HFF-Myc (cell line): ENCODE data around the gene RASL12.
"Not testable (repeated sequence)": the region's sequence is repeated elsewhere in the genome, so short reads cannot be mapped to it uniquely, and the experiment has no call there.

Source experiments
- DNase-seq: peaks from one replicate; pipeline ENCODE4 v3.0.0-alpha.2; 2011; ENCODE audit warnings: low read depth; ENCODE audit errors: extremely low read depth
- H3K4me3 ChIP-seq: replicated peaks from 2 replicates; pipeline ENCODE4 v1.5.1; 2011; ENCODE audit warnings: low read depth, mild to moderate bottlenecking, control low read depth, low read length
- CTCF ChIP-seq: IDR thresholded peaks from 2 replicates; pipeline ENCODE4 v1.5.1; 2012; ENCODE audit warnings: mild to moderate bottlenecking, low read depth, low read length, control low read depth; ENCODE audit errors: missing control alignments

RASL12 gene

GRCh38 chr15:65102912-65103311 lies 35.1 kb upstream of the RASL12 start:
- TF ChIP-seq CTCF: no peak
- no peak for DNase-seq
- no peak overlapping the region for H3K4me3 ChIP-seq

- H3K4me3 ChIP-seq: no peak overlapping the region
- DNase-seq: no peak
- TF ChIP-seq CTCF: no peak
Measured at GRCh38 chr15:65101891-65102708, 34.3 kb upstream of the RASL12 start.

- TF ChIP-seq CTCF: peak; percentile 93
- DNase-seq: peak; percentile 49
- no peak overlapping the region for H3K4me3 ChIP-seq
Measured at GRCh38 chr15:65101411-65101890, 33.7 kb upstream of the RASL12 start.

GRCh38 chr15:65100442-65100841 lies 32.7 kb upstream of the RASL12 start:
- DNase-seq: no peak
- H3K4me3 ChIP-seq: no peak overlapping the region
- no peak for TF ChIP-seq CTCF

GRCh38 chr15:65099801-65100200 lies 32.0 kb upstream of the RASL12 start:
- not testable (repeated sequence) for DNase-seq, H3K4me3 ChIP-seq

- H3K4me3 ChIP-seq: no peak overlapping the region
- DNase-seq: no peak
- TF ChIP-seq CTCF: no peak
Measured at GRCh38 chr15:65099336-65099735, 31.5 kb upstream of the RASL12 start.

GRCh38 chr15:65097651-65098263 lies 30.0 kb upstream of the RASL12 start:
- DNase-seq: no peak
- H3K4me3 ChIP-seq: no peak overlapping the region
- TF ChIP-seq CTCF: no peak
